Inflammatory macrophage treated with lipopolysaccharide for 4 hours (primary cell): ENCODE measurements around the gene MAMDC4.

Experiments used
- DNase-seq: peaks from one replicate; pipeline ENCODE4 v3.0.0-alpha.2; 2020

The MAMDC4 gene

DNA sequence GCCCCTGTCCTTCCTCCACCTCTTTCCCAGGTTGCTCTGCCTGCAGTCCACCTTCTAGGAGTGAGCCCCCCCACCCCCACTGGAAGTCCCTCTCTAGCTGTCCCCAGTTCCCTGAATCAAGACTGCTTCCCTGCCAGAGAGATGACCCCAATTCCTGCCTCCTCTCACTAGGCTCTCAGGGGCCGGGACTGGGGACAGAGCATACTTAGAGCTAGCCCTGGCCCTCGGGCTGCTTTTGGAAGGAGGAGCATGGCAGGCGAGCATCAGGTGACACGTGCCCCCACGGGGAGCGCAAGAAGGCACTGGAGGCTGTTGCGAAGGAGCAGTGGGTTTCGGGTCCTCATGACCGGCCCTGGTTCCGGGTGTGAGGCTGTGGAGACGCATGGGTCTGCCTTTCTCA, 43.9 kb downstream of the MAMDC4 start:
- no peak for DNase-seq

GRCh38 chr9:136898483-136899100, 46.4 kb downstream of the MAMDC4 start:
- no peak for DNase-seq

DNA sequence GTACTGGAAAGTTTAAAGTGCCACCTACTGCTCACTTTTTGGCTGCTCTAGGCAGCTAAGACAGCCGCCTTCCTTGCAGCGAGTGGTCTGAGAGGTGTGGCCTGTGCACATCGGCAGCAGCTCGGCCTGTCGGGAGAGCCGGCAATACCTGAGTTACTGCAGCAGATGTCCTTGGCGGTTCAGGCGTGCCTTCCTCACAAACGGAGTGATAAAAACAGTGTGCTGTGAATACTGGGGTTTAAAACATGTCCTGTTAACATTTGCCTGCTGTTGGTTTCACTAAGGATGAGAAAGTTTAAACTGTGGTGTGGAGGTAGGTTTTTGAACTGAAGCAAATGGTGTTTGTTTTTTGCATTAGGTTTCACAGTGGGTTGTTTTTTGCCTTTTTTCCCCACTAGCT, 47.0 kb downstream of the MAMDC4 start:
- no peak for DNase-seq

GRCh38 chr9:136900556-136900955, 48.4 kb downstream of the MAMDC4 start:
- DNase-seq = no peak

GRCh38 chr9:136900988-136901515, 48.9 kb downstream of the MAMDC4 start:
- no peak for DNase-seq

DNA sequence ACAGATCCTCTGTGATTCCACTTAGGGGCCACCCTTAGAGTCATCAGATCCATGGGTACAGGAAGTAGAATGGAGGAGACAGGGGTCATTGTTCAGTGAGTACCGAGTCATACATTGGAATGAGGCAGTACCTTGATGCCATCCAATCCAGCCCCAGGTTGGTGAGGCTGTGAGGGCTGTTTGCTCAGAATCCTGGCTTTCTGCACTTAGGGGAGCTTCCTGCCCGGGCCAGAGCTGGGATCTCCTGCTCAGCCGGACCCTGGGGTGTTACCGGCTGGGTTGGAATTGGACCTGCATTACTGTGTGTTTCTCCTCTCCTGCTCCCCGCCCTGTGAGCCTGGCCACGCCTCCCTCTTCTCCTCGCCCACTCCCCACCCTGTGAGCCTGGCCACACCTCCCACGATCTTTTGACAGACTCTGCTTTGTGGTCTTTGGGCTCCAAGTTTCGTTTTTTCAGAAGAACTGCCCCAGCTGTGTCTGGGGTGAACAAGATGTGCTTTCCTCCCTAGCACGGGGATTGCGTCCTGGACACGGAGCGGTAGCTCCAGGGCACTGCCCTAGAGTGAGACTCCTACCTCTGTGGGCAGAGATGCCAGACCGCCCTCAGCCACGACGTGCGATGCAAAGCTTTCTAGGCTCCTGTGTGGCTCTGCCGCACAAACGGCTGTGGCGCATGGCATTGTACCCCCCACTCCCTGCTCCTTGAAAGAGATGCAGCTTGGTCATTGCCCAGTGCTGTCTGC, 49.5 kb downstream of the MAMDC4 start:
- peak; percentile 73 for DNase-seq

DNA sequence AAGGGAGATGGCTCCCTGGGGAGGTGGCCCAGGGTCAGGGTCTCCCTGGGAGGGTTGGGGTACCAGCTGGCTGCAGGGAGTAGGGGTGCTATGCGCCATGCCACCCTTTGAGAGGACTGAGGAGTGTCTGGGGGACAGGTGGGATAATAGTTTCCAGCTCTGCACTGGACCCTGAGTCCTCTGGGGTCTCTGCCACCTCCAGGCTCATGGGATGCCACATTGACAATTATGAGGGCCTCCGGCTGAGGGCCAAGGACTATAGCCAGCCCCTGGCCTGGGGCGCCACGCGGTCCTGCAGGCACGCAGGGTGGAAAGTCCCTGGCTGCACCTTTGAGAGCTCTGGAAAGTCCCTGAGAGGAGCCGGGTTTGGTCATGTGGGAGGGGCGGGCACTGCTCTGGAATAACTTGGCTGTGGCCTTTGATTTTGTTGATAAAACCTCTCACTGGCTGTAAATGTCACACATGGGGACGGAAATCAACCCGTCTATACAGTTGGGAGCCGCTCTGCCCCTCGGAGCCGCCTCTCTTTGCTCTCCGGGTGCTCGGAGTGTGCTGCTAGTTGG, 50.2 kb downstream of the MAMDC4 start:
- peak; percentile 59 for DNase-seq

DNA sequence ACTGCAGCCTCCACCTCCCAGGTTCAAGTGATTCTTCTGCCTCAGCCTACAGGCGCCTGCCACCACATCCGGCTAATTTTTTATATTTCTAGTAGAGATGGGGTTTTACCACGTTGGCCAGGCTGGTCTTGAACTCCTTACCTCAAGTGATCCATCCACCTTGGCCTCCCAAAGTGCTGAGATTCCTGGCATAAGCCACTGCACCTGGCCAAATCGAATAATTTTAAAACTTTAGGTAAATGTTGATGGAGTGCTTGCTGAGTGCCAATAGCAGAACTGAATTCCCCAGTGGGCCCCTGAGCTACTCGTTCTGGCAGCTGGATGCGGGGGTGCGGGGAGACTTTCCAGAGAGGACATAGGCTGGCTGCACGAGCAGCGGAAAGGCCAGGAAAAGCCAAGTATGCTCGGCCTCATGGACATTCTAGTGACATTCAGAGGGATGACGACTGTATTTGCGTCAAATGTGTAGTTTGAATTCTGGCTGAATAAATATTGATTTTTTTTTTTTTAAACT, 51.0 kb downstream of the MAMDC4 start:
- DNase-seq = no peak

- DNase-seq = peak; percentile 17
These were observed 54.1 kb downstream of the MAMDC4 start for GRCh38 chr9:136906266-136906665.

DNA sequence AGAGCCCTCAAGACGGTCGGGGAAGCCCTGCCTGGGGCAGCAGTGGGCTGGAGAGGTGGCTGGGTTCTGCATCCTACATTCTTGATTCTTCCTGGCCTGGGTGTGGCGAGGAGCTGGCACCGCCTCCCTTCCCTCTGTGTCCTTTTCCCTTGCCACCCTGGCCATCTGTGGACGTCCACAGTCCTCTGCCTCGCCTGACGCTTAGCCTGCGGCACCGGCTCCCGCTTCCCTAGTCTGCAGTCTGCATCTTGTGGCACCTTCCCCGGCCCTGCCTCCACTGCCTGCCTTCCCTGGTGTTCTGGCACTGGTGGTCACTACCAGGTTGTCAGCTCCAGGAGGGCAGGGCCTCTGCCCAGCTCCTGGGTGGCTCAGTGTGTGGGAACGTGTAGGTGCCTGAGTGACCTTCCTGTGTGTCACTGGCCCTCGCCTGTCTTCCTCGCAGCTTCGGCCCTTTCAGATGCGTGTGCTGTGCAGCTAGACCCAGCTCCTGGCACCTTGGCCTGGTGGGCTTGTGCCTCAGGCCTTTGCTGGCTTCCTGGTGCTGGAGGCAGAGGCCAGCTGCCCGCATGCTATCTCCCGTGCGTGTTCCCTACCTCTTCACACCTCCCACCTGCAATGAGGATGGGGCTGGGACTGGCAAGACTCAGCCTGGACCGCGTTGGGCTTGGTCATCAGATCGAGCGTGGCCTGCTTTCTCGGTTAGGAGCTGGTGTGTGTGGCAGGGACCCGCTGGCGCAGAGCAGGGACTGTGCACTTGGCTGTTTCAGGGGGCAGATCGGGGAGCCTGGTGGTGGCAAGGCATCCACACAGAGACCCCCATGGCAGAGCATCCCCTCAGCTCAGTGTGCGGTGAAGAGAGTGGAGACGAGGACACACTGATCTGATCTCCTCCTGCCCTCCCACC, 55.1 kb downstream of the MAMDC4 start:
- no peak for DNase-seq
